Cardiac septum (tissue), 1 donor: Measurements from ENCODE around the gene NOCT. TPM values are rescaled to one million over a fixed set of nuclear protein-coding genes. Genes with fewer than 3 reads are reported as not detected.
A peak's percentile ranks its signal among the peaks of the same experiment; 100 is the strongest.
"Not testable (repeated sequence)": the region's sequence is repeated elsewhere in the genome, so short reads cannot be mapped to it uniquely, and the experiment has no call there.

Source experiments
- DNase-seq: peaks from one replicate; pipeline ENCODE4 v3.0.0-alpha.2; 2020; ENCODE audit warnings: low spot score
- intact Hi-C: fragments of 100-400 bp; cut with DNase I; formaldehyde crosslinking; loops from one replicate; pipeline ENCODE4 v1.14.0; 2022
- total RNA-seq: library from RNA; stranded (reverse); fragmentation: NEBNext Ultra II Directional; extraction: Animal tissue kit (Norgen Biotek cat#: 25700); gene quantifications from one replicate; pipeline ENCODE4 v1.2.1, GENCODE V29; 2021
- donor health status: DM: no; HTN: no; CAD: no.

NOCT gene
- total RNA-seq, 1 donor from 2014 or later = 7.3 TPM

DNA sequence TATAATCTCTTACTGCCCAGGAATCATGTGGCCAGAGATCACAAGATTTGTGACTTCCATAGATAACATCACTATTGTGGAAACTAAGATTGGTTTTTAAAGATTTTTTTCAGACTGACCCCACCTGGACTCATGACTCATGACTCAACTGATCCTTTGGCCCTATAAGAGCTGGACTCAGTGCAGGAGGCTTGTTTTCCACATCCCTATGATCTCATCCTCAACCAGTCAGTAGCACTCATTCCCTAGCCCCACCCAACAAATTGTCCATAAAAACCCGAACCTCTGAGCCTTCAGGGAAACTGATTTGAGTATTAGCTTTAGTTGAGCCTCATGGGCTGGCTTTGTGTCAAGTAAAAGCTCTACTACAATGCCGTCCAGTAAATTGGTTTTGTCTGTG is 7.9 kb upstream of the NOCT start:
- no peak for DNase-seq
- intact Hi-C loops = no loop called here

DNA sequence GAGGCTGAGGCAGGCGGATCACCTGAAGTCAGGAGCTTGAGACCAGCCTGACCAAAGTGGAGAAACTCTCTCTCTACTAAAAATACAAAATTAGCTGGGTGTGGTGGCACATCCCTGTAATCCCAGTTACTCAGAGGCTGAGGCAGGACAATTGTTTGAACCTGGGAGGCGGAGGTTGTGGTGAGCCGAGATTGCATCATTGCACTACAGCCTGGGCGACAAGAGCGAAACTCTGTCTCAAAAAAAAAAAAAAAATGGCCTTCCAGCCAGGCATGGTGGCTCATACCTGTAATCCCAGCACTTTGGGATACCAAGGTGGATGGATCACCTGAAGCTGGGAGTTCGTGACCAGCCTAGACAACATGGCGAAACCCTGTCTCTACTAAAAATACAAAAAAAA is 7.3 kb upstream of the NOCT start:
- intact Hi-C loops, DNase-seq: not testable (repeated sequence)

DNA sequence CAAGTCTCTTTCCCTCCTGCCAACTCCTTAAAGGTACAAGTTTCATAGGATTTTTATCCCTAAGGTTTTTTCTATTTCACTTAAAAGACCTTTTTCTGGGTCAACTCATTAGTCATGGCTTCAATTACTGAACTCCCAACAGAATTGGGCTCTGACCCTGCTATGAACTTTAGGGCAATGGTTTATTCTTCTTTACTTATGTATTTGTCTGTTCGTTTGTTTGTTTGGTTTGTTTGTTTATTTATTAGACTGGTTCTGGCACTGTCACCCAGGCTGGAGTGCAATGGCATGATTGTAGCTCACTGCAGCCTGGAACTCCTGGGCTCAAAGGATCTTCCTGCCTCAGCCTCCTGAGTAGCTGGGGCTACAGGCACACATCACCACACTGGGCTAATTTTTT is 5.9 kb upstream of the NOCT start:
- no peak for DNase-seq
- intact Hi-C loops = no loop called here

DNA sequence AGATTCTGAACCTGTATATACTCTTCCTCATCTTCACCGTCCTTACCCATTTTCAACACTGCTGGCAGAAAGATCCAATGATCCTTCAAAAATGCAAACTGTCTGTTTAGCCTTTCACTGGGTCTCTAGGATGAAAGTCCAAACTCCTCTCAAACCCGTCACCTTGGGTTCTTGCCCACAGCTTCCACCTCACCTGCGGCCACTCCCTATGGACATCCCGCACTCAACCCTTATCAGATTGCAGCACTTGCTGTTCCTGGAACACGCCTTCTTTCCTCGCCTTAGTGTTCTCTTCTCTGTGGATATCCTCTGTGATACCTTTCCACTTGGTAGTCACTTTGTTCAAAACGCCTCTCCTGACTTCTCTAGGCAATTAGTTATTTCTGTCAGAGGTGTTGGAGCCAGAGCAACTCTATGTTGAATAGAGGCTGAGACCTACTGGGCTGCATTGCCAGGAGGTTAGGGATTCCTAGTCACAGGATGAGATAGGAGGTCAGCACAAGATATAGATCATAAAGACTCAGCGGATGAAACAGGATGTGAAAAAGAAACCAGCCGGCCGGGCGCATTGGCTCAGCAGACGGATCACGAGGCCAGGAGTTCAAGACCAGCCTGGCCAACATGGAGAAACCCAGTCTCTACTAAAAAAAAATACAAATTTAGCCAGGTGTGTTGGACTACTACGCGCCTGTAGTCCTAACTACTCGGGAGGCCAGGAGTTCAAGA is 4.2 kb upstream of the NOCT start:
- no peak for DNase-seq
- intact Hi-C loops = no loop called here

DNA sequence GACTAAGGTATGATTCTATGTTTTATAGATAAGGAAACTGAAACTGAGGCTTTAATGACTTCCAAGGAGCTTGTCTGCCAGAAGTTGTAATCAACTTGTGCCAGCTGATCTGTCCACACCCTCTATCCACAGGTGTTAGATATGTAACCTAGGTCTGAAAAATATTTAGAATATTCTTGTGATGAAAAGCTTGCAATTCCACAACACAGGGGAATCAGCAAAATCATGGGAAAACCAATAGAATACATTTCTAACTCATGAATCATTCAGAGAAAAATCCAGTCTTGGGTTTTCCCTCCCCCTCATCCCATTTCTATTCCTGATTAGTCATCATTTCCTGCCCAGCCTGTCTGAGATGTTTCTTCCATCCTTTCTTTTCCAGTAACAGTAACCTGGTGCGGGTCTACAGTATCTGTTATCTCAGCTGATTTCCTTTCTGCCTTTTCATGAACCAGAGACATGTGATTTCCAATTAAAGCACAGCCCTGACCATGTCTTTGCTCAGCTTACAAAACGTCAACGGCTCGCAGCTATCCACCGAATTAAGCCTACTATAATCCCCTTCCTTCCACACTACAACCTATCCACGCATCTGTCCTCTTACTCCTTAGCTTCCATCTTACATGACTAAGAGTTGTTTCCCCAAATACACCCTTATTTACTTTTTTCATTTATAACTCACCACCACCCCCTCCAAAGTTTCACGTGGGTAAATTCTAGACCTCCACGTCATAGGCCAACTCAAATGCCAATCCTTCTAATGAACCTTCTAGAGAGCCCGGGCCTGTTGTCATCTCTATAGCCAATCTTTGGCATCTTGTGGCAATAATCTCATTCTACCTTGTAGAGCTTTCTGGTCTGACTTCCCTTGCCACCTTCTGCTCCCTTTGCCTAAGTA is 961 bp upstream of the NOCT start:
- intact Hi-C loops = loop anchor here (2.0 to 5.0 kb wide), 2 partner anchors 60 to 163 kb away; partner anchors contain the start of gene ELF2
- no peak for DNase-seq

DNA sequence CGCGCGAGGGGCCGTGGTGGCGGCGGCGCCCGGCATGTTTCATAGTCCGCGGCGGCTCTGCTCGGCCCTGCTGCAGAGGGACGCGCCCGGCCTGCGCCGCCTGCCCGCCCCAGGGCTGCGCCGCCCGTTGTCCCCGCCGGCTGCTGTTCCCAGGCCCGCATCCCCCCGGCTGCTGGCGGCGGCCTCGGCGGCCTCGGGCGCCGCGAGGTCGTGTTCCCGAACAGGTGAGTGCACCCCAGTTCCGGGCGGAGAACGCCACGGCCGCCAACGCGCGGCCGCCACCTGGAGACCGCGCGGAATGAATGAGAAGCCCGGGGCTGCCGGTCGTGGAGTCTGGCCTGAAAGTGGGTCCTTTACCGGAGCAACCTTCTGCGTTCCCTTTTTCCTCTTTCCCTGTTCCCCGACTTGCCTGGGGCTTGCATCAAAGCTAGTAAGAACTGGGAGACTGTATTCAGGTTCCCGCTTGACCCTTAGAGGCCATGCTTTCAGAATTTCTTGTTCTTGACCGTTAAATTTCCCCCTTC is 429 bp downstream of the NOCT start:
- peak; percentile 81 for DNase-seq
- intact Hi-C loops = loop anchor here (2.0 to 5.0 kb wide), 2 partner anchors 61 to 161 kb away; partner anchors contain the start of gene ELF2

DNA sequence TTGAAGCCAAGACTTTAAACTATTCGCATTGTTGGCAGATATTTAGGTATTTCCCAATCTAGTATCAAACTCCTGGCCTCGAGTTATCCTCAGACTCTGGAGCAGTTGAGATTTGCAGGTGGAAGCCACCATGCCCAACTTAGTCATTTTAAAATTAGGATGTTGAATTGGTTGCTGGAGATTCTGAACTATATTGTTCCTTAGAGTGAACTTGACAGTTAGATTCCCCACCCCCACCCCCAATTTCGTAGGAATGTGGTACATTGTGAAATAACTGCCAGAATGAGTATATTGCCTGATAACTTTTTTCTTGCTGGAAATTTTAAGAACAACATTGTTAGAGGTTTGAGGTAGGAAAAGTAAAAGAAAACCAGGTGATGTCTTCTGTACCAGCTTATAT is 2.3 kb downstream of the NOCT start:
- DNase-seq = no peak
- intact Hi-C loops = loop anchor here (5.0 kb wide), 1 partner anchor 159 kb away; the partner anchor contains the start of gene ELF2

DNA sequence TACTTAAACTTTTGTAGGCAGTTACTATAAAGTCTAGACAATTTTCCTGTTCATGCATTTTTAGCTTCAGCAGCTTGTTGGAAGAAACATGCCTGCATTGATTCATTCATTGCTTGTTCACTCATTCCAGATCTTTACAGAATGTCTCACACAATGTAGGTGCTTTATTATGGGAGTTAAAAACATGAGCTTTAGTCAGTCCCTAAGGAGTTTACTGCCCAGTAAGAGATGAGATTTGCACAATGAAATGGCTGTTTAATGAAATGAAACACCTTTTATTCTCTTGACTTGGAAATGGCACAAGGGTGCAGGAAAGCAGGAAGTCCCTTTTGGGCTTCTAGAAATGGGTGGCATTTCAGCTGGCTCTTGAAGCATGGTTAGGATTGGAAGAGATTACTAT is 2.9 kb downstream of the NOCT start:
- DNase-seq = no peak
- intact Hi-C loops = loop anchor here (5.0 kb wide), 1 partner anchor 159 kb away; the partner anchor contains the start of gene ELF2

DNA sequence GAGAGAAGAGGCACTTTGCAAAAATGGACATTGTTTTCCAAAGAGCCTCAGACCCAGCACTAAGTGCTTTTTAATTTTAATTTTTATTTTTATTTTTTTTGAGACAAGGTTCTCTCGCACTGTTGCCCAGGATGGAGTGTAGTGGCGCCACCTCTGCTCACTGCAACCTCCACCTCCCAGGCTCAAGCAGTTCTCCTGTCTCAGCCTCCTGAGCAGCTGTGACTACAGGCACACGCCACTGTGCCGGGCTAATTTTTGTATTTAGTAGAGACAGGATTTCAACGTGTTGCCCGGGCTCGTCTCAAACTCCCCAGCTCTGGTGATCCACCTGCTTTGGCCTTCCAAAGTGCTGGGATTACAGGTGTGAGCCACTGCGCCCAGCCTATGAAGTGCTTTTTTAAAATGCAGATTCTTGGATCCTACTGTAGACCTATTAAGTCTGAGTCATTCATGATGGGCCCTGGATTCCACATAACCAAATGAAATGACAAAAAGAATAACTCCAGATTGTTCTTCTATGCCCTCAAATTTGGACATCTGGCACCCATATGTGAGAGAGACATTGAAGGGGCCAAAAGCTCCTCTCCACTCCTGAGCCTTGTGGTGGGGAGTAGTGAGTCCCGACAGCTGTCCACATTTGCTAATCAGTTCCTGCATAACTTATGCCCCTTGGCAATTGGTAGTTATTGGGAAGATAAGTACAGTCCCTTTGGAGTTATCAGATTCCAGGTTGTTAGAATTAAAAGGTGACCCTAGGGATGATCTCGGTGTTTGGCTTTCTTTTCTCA is 3.6 kb downstream of the NOCT start:
- intact Hi-C loops = loop anchor here (5.0 kb wide), 1 partner anchor 158 kb away; the partner anchor contains the start of gene ELF2
- no peak for DNase-seq

DNA sequence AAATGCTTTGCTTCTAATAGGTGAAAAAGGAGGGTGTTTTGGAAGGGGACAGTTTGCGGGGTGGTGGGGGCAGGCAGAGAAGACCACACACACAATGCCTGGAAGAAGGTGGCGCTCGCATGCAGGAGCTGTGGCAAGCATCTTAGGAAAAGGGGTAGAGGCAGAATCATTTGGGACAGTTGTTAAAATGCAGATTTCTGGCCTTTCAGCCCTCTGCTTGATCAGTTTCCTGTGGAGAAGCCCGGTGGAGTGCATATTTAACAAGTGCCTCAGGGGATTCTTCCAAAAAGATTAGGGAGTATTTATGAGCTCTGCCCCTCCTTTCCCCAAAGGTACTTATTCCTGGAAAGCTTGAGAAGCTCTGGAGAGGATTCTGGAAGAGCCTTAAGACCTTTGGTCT is 4.8 kb downstream of the NOCT start:
- no peak for DNase-seq
- intact Hi-C loops = no loop called here

DNA sequence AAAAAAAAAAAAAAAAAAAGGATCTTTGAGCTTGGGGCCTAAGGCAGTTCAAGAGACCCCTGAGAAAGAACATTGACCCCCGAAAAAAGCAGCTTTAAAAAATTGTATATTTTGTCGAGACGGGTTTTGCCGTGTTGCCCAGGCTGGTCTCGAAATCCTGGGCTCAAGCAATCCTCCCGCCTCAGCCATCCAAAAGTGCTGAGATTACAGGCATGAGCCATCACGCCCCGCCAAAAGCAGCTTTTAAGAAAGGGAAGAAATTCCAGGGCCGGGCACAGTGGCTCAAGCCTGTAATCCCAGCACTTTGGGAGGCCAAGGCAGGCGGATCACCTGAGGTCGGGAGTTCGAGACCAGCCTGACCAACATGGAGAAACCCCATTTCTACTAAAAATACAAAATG is 5.5 kb downstream of the NOCT start:
- DNase-seq, intact Hi-C loops: not testable (repeated sequence)

DNA sequence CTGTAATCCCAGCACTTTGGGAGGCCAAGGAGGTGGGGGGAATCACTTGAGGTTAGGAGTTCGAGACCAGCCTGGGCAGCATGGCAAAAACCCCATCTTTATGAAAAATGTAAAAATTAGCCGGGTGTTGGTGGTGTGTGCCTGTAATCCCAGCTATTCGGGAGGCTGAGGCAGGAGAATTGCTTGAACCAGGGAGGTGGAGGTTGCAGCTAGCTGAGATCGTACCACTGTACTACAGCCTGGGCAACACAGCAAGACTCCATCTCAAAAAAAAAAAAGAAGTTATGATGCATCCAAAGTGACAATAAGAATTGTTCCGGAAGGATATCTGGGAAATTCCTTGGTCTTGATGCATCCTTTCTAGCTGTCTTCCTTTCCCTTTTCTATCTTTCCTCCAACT is 7.3 kb downstream of the NOCT start:
- DNase-seq = no peak
- intact Hi-C loops = no loop called here

DNA sequence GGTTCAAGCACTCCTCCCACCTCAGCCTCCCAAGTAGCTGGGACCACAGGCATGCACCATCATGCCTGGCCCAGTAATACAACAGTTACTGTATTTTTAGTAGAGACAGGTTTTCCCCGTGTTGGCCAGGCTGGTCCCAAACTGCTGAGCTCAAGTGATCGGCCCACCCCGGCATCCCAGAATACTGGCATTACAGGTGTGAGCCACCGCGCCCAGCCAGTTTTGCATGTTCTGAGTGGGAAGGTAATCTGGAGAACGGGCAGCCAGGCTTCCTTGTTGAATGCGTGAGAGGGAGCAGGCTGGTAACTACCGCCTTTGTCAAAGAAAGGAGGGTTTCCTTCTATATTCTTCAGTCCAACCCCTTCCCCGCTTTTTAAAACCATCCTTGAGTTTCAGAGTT is 9.1 kb downstream of the NOCT start:
- no peak for DNase-seq
- intact Hi-C loops = no loop called here

DNA sequence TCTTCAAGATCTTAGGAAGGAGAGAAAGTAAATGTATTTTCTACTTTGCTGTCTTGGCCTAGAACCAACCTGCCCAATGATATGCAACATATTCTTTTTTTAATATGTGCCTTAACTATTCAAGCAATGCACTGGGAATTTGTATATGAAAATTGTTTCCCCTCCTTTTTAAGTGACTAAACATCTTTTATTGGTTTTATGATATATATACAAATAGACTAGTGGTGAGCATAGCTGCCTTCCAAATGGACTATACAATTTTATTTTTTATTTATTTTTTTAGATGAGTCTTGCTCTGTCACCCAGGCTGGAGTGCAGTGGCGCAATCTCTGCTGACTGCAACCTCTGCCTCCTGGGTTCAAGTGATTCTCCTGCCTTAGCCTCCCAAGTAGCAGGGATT is 10.3 kb downstream of the NOCT start:
- intact Hi-C loops = no loop called here
- no peak for DNase-seq

DNA sequence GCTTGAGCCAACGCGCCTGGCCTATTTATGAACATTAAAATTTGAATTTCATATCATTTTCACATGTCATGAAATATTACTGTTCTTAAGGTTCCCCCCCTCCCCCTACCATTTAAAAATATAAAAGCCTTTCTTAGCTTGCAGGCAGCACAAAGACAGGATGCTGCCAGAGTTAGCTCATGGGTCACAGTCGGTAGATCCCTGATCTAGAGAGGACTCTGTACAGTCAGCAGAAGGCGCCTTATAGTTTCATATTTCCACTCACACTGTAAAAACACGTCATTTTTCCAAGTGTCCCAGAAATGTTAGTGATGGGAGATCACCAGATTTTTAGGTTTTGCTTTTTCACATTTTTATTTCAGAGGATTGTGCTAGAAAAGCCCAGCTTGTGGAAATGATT is 12.2 kb downstream of the NOCT start:
- no peak for DNase-seq
- intact Hi-C loops = no loop called here

DNA sequence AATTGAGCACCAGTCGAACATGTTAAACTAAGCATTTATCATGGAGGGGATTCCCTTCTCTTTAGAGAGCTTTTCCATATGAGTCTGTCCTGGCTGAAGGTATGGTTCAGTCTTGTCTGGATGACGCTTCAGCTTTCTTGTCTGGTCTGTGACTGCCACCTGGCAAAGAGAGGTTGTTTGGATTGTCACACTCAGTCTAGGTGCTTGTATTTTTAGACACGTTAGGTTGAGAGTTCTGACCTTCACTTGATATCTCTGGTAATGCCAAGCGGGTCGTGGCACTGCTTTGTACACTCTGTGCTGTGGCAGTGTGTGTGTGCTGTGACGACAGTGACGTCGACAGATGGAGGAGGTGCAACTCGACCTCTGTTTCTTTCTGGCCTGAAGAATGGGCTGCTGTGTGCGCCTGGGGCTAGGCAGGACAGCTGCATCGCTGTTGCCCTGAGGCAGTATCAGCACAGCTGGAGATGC is 12.6 kb downstream of the NOCT start:
- DNase-seq = no peak
- intact Hi-C loops = no loop called here

DNA sequence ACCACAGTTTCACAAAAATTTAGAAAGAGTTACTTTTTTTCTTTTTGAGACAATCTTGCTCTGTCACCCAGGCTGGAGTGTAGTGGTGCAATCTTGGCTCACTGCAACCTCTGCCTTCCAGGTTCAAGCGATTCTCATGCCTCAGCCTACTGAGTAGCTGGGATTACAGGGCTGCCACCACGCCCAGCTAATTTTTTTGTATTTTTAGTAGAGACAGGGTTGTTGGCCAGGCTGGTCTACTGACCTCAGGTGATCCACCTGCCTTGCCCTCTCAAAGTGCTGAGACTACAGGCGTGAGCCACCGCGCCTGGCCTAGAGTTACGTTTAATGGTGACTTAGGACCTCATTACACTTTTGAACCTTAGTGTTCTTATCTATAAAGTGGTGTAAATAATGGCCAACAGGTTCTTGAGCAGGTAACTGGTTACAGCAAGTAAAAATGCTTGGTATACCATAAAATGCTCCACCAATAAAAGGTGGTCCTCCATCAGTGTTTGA is 14.3 kb downstream of the NOCT start:
- not testable (repeated sequence) for DNase-seq
- intact Hi-C loops = loop anchor here (2.0 to 10.0 kb wide), 3 partner anchors 53 to 605 kb away; no protein-coding TSS in a partner anchor

DNA sequence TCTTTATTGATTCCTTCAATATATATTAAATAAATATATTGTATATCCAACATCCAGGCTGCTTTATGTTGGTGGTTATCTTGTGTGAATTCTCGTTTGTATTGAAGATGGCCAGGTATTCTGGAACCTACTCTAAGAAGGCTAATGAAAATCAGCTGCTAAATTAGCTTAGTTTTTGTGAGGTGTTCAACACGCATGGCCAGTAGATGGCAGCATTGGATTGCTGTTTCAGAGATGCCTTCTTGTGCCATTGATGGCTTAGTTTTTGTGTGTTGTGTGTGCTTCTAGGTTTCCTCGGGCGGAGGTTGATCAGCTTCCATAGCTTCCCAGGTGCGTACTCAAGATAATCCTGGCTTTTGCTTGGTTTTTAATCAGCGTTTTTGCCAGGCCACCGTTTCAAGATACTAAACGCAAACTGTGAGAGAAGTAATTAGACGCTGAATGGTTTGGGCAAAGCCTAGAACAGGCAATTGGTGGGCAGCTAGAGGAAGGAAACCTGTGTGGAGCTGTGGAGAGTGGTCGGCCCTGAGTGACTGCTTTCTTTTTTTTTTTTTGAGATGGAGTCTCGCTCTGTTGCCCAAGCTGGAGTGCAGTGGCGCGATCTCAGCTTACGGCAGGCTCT is 15.1 kb downstream of the NOCT start:
- intact Hi-C loops = loop anchor here (2.0 to 10.0 kb wide), 3 partner anchors 52 to 604 kb away; no protein-coding TSS in a partner anchor
- DNase-seq = no peak

DNA sequence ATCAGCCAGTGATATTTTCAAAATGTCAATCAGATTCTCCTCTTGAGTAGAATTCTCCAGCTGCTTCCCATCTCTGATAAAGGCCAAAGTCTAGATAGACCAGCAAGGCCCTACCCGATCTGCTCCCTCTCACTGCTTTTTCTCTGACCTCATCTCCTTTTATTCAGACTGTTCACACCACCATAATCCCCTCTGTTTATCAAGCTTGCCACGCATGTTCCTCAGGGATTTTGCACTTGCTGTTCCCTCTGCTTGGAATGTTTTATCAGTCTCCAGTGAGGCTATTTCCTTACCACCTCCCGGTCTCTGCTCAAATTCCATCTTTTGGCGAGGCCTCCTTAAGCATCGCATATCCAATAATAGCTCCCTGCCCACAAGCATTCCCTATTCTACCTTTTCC is 20.1 kb downstream of the NOCT start:
- no peak for DNase-seq
- intact Hi-C loops = loop anchor here (10.0 kb wide), 1 partner anchor 599 kb away; no protein-coding TSS in a partner anchor
